OCI-LY1 (cell line): ENCODE measurements around the gene TMEM59L.

Experiments used
- H2AFZ ChIP-seq: fragments of 200-600 bp; sonication (generic), shearing (Covaris generic); 2 replicates; pipeline ENCODE4 v1.6.0; 2014; ENCODE audit warnings: antibody characterized with exemption, mild to moderate bottlenecking, low read length
- H3F3A ChIP-seq: fragments of 200-600 bp; sonication (generic), shearing (Covaris generic); 2 replicates; pipeline ENCODE4 v1.6.0; 2014; ENCODE audit warnings: mild to moderate bottlenecking, antibody characterized with exemption, low read length, moderate library complexity; ENCODE audit not compliant: insufficient read depth
- H3K27ac ChIP-seq: fragments of 200-600 bp; sonication (generic); 2 replicates; pipeline ENCODE4 v1.5.1; 2014; ENCODE audit warnings: low read length, mixed run types, mild to moderate bottlenecking, low read depth; ENCODE audit not compliant: poor library complexity, severe bottlenecking
- H3K27me3 ChIP-seq: fragments of 200-600 bp; sonication (generic); 2 replicates; pipeline ENCODE4 v1.6.0; 2014; ENCODE audit warnings: antibody characterized with exemption, mild to moderate bottlenecking, low read length, moderate library complexity; ENCODE audit not compliant: insufficient read depth
- H3K36me3 ChIP-seq: fragments of 200-600 bp; sonication (generic); 2 replicates; pipeline ENCODE4 v1.6.1; 2014; ENCODE audit warnings: mild to moderate bottlenecking, antibody characterized with exemption, low read length, moderate library complexity, mixed read lengths; ENCODE audit not compliant: insufficient read depth
- H3K4me1 ChIP-seq: fragments of 200-600 bp; sonication (generic); 2 replicates; pipeline ENCODE4 v1.5.1; 2014; ENCODE audit warnings: mild to moderate bottlenecking, low read length, moderate library complexity; ENCODE audit not compliant: insufficient read depth, severe bottlenecking
- H3K4me2 ChIP-seq: fragments of 200-600 bp; sonication (generic), shearing (Covaris generic); 2 replicates; pipeline ENCODE4 v1.6.1; 2014; ENCODE audit warnings: low read length
- H3K4me3 ChIP-seq: fragments of 200-600 bp; sonication (generic); 2 replicates; pipeline ENCODE4 v1.5.1; 2014; ENCODE audit warnings: low read length, low read depth, mild to moderate bottlenecking, mixed read lengths; ENCODE audit not compliant: poor library complexity, severe bottlenecking
- H3K79me2 ChIP-seq: fragments of 200-600 bp; shearing (Covaris generic); 2 replicates; pipeline ENCODE4 v1.6.1; 2016; ENCODE audit warnings: mixed run types, low read length, mixed read lengths; ENCODE audit not compliant: insufficient read depth
- H3K9ac ChIP-seq: fragments of 200-600 bp; sonication (generic), shearing (Covaris generic); 2 replicates; pipeline ENCODE4 v1.6.1; 2014; ENCODE audit warnings: mild to moderate bottlenecking, low read length, mixed read lengths
- H3K9me2 ChIP-seq: fragments of 200-600 bp; sonication (generic), shearing (Covaris generic); 2 replicates; pipeline ENCODE4 v1.6.1; 2014; ENCODE audit warnings: low read depth, mild to moderate bottlenecking, low read length, mixed read lengths
- H3K9me3 ChIP-seq: fragments of 200-600 bp; shearing (Covaris generic); 2 replicates; pipeline ENCODE4 v1.6.1; 2014; ENCODE audit warnings: low read length, mixed read lengths
- H4K20me1 ChIP-seq: fragments of 200-600 bp; sonication (generic), shearing (Covaris generic); 2 replicates; pipeline ENCODE4 v1.6.0; 2016; ENCODE audit warnings: mild to moderate bottlenecking, low read length; ENCODE audit not compliant: insufficient read depth
- CTCF ChIP-seq: fragments of 200-600 bp; sonication (generic), shearing (Covaris generic); IDR thresholded peaks from 2 replicates; pipeline ENCODE4 v1.5.1; 2017; ENCODE audit warnings: mild to moderate bottlenecking, antibody characterized with exemption, low read length, moderate library complexity, mixed read lengths
- EZH2 ChIP-seq: fragments of 200-600 bp; sonication (generic), shearing (Covaris generic); IDR thresholded peaks from 2 replicates; pipeline ENCODE4 v1.8.0; 2017; ENCODE audit warnings: borderline replicate concordance, mixed run types, mild to moderate bottlenecking, antibody characterized with exemption, low read length, moderate library complexity, mixed read lengths

TMEM59L gene

GRCh38 chr19:18587561-18587960, 25.1 kb upstream of the TMEM59L start:
- Histone ChIP-seq H3K4me2 (peak overlapping the region; percentile 78), H3K9ac (peak overlapping the region; percentile 79; the same call in 1 of the 2 replicates), H4K20me1 (no peaks in the 10 kb centered on the region), H3K27ac (peak overlapping the region; percentile 88), H3K36me3 (no peaks in the 10 kb centered on the region), H3K79me2 (no peaks in the 10 kb centered on the region), H3K4me1 (peaks cover 31% of the 10 kb centered on the region), H3K9me2 (no peaks in the 10 kb centered on the region), H3K27me3 (no peaks in the 10 kb centered on the region; the same call in 1 of the 2 replicates), H2AFZ (no peak overlapping the region), H3K4me3 (peak overlapping the region; percentile 66), H3F3A (no peaks in the 10 kb centered on the region), H3K9me3 (no peaks in the 10 kb centered on the region)
- no peak for TF ChIP-seq EZH2
- no peak for TF ChIP-seq CTCF

GRCh38 chr19:18587962-18588610, 24.6 kb upstream of the TMEM59L start:
- H2AFZ ChIP-seq = no peak overlapping the region
- H3K4me1 ChIP-seq = peaks cover 35% of the 10 kb centered on the region
- H3K4me3 ChIP-seq = peak overlapping the region; percentile 66
- H3K36me3 ChIP-seq = no peaks in the 10 kb centered on the region
- H3K27ac ChIP-seq = peak overlapping the region; percentile 88
- no peaks in the 10 kb centered on the region for H3K79me2 ChIP-seq
- no peaks in the 10 kb centered on the region for H4K20me1 ChIP-seq
- no peaks in the 10 kb centered on the region for H3K9me2 ChIP-seq
- no peaks in the 10 kb centered on the region for H3F3A ChIP-seq
- peak overlapping the region; percentile 78 for H3K4me2 ChIP-seq
- peak overlapping the region; percentile 79 for H3K9ac ChIP-seq
- no peaks in the 10 kb centered on the region; the same call in 1 of the 2 replicates for H3K27me3 ChIP-seq
- H3K9me3 ChIP-seq = no peaks in the 10 kb centered on the region
- TF ChIP-seq EZH2 (no peak), CTCF (no peak)

GRCh38 chr19:18588611-18589379, 23.9 kb upstream of the TMEM59L start, which contains the start of gene REX1BD:
Gene REX1BD, plus strand, starts transcription at chr19:18588798. Its CDS starts 4 bp downstream, at chr19:18588802.
- Histone ChIP-seq H3K27me3 (no peaks in the 10 kb centered on the region; the same call in 1 of the 2 replicates), H3K27ac (peak within 1 kb of the TSS; percentile 88), H3K9me2 (no peaks in the 10 kb centered on the region), H3K9ac (peak within 1 kb of the TSS; percentile 79), H3K4me3 (peak within 1 kb of the TSS; percentile 66), H3K79me2 (no peaks in the 10 kb centered on the region), H2AFZ (no peak within 1 kb of the TSS), H4K20me1 (no peaks in the 10 kb centered on the region), H3K36me3 (no peaks in the 10 kb centered on the region), H3F3A (no peaks in the 10 kb centered on the region), H3K4me2 (peak within 1 kb of the TSS; percentile 78), H3K9me3 (no peaks in the 10 kb centered on the region), H3K4me1 (peaks cover 42% of the 10 kb centered on the region)
- TF ChIP-seq EZH2 = no peak
- TF ChIP-seq CTCF = peak; percentile 95
